ENCODE data around the gene FRRS1.

Gene FRRS1

GRCh38 chr1:99727575-99728185, 38.8 kb downstream of the FRRS1 start:
- DNase-seq: no peak

- DNase-seq: no peak
Measured at GRCh38 chr1:99726818-99727217, 39.6 kb downstream of the FRRS1 start.

GRCh38 chr1:99726407-99726806, 40.0 kb downstream of the FRRS1 start:
- DNase-seq: no peak

- no peak for DNase-seq
Measured at GRCh38 chr1:99725996-99726395, 40.4 kb downstream of the FRRS1 start.

- no peak for DNase-seq
Measured at GRCh38 chr1:99723251-99723650, 43.2 kb downstream of the FRRS1 start.

GRCh38 chr1:99717005-99717404, 49.4 kb downstream of the FRRS1 start:
- no peak for DNase-seq

- DNase-seq: no peak
Measured at GRCh38 chr1:99713006-99713405, 53.4 kb downstream of the FRRS1 start.

GRCh38 chr1:99710994-99711393, 55.4 kb downstream of the FRRS1 start:
- no peak for DNase-seq

GRCh38 chr1:99707535-99708142, 58.8 kb downstream of the FRRS1 start:
- peak; percentile 58 for DNase-seq

- no peak for DNase-seq
Measured at GRCh38 chr1:99705385-99705784, 61.0 kb downstream of the FRRS1 start.

GRCh38 chr1:99704356-99704816, 62.0 kb downstream of the FRRS1 start:
- DNase-seq: no peak

GRCh38 chr1:99702221-99702620, 64.2 kb downstream of the FRRS1 start:
- DNase-seq: no peak

GRCh38 chr1:99700020-99700419, 66.4 kb downstream of the FRRS1 start:
- no peak for DNase-seq

GRCh38 chr1:99697580-99697979, 68.9 kb downstream of the FRRS1 start:
- DNase-seq: no peak

GRCh38 chr1:99696616-99697015, 69.8 kb downstream of the FRRS1 start:
- DNase-seq: no peak

GRCh38 chr1:99691175-99691574, 75.3 kb downstream of the FRRS1 start:
- no peak for DNase-seq

- peak; percentile 75 for DNase-seq
Measured at GRCh38 chr1:99685516-99686180, 80.8 kb downstream of the FRRS1 start.

GRCh38 chr1:99682291-99682751, 84.1 kb downstream of the FRRS1 start:
- no peak for DNase-seq

GRCh38 chr1:99681583-99681982, 84.9 kb downstream of the FRRS1 start:
- no peak for DNase-seq

GRCh38 chr1:99680270-99680669, 86.2 kb downstream of the FRRS1 start:
- DNase-seq: no peak

GRCh38 chr1:99677416-99677815, 89.0 kb downstream of the FRRS1 start:
- DNase-seq: no peak

GRCh38 chr1:99676876-99677275, 89.6 kb downstream of the FRRS1 start:
- DNase-seq: no peak

- no peak for DNase-seq
Measured at GRCh38 chr1:99675994-99676393, 90.4 kb downstream of the FRRS1 start.

- no peak for DNase-seq
Measured at GRCh38 chr1:99675292-99675691, 91.1 kb downstream of the FRRS1 start.

All from RPMI8226 (cell line).